HEK293T (cell line): ENCODE data around the gene DPP8.

Source experiments
- CTCF ChIA-PET: fragments of 350-600 bp; formaldehyde crosslinking; extraction: SDS; loops from one replicate; lab custom pipeline; 2021; ENCODE audit warnings: antibody characterized with exemption, inconsistent platforms; lab: Yijun Ruan, JAX
- POLR2A ChIA-PET: fragments of 350-600 bp; formaldehyde crosslinking; extraction: SDS; loops from one replicate; lab custom pipeline; 2020; ENCODE audit warnings: antibody characterized with exemption, inconsistent platforms; lab: Yijun Ruan, JAX
- DNase-seq: peaks from one replicate; pipeline ENCODE4 v3.0.0; 2012; ENCODE audit warnings: mixed read lengths; ENCODE audit errors: extremely low spot score
- ARNT ChIP-seq: fragments of 450-650 bp; IDR thresholded peaks from 2 replicates; pipeline ENCODE4 v1.6.1; 2017; ENCODE audit warnings: mild to moderate bottlenecking
- BHLHE40 ChIP-seq: fragments of 450-650 bp; IDR thresholded peaks from 2 replicates; pipeline ENCODE4 v1.6.1; 2016; ENCODE audit warnings: mild to moderate bottlenecking, moderate library complexity, borderline replicate concordance
- CTBP1 ChIP-seq: fragments of 450-650 bp; IDR thresholded peaks from 2 replicates; pipeline ENCODE4 v1.6.1; 2016; ENCODE audit warnings: borderline replicate concordance
- ELF4 ChIP-seq: fragments of 450-650 bp; IDR thresholded peaks from 2 replicates; pipeline ENCODE4 v1.6.1; 2017; ENCODE audit warnings: antibody characterized with exemption
- FOXA1 ChIP-seq: fragments of 450-650 bp; IDR thresholded peaks from 2 replicates; pipeline ENCODE4 v1.6.1; 2016; ENCODE audit warnings: mild to moderate bottlenecking
- FOXK2 ChIP-seq: fragments of 450-650 bp; IDR thresholded peaks from 2 replicates; pipeline ENCODE4 v1.6.1; 2016; ENCODE audit warnings: mild to moderate bottlenecking
- FOXM1 ChIP-seq: fragments of 450-650 bp; IDR thresholded peaks from 2 replicates; pipeline ENCODE4 v1.6.1; 2017; ENCODE audit warnings: mild to moderate bottlenecking, borderline replicate concordance
- HDGF ChIP-seq: fragments of 450-650 bp; IDR thresholded peaks from 2 replicates; pipeline ENCODE4 v1.6.1; 2017; ENCODE audit warnings: antibody characterized with exemption, borderline replicate concordance
- L3MBTL2 ChIP-seq: fragments of 450-650 bp; conservative IDR thresholded peaks from 2 replicates; pipeline ENCODE4 v1.6.1; 2016; ENCODE audit warnings: mild to moderate bottlenecking
- LEF1 ChIP-seq: fragments of 450-650 bp; IDR thresholded peaks from 2 replicates; pipeline ENCODE4 v1.6.1; 2017; ENCODE audit warnings: mild to moderate bottlenecking, borderline replicate concordance
- NFRKB ChIP-seq: fragments of 450-650 bp; IDR thresholded peaks from 2 replicates; pipeline ENCODE4 v1.6.1; 2016; ENCODE audit warnings: mild to moderate bottlenecking, moderate library complexity
- PKNOX1 ChIP-seq: fragments of 450-650 bp; IDR thresholded peaks from 2 replicates; pipeline ENCODE4 v1.6.1; 2016
- SP1 ChIP-seq: fragments of 450-650 bp; IDR thresholded peaks from 2 replicates; pipeline ENCODE4 v1.6.1; 2017
- SUZ12 ChIP-seq: fragments of 450-650 bp; IDR thresholded peaks from 2 replicates; pipeline ENCODE4 v1.6.1; 2016; ENCODE audit warnings: mild to moderate bottlenecking
- TARDBP ChIP-seq: fragments of 450-650 bp; IDR thresholded peaks from 2 replicates; pipeline ENCODE4 v1.6.1; 2016
- ZNF384 ChIP-seq: fragments of 450-650 bp; IDR thresholded peaks from 2 replicates; pipeline ENCODE4 v1.6.1; 2016

Gene DPP8

GRCh38 chr15:65416845-65417416 lies 100.6 kb downstream of the DPP8 start:
- ChIA-PET CTCF (interaction anchor here (0.7 to 3.3 kb wide), 2 partner anchors 16 to 44 kb away, joined by 3 to 20 read pairs; no protein-coding TSS in a partner anchor), POLR2A (interaction anchor here (1.1 to 2.1 kb wide), 2 partner anchors 112 to 113 kb away, joined by 4 to 9 read pairs; partner anchors contain the start of genes HACD3 and RNU5B-1)
- TF ChIP-seq ARNT (no peak), FOXA1 (no peak), HDGF (no peak), FOXM1 (no peak), NFRKB (no peak), BHLHE40 (no peak), SUZ12 (no peak), SP1 (no peak), ELF4 (no peak), L3MBTL2 (no peak), CTBP1 (no peak), LEF1 (no peak), TARDBP (no peak), FOXK2 (no peak), ZNF384 (no peak), PKNOX1 (no peak)
- no peak for DNase-seq

GRCh38 chr15:65414841-65415621 lies 102.5 kb downstream of the DPP8 start:
- peak; percentile 75 for DNase-seq
- ChIA-PET CTCF (interaction anchor here (3.3 kb wide), 1 partner anchor 14 kb away, joined by 20 read pairs; no protein-coding TSS in a partner anchor), POLR2A (interaction anchor here (1.2 to 1.5 kb wide), 2 partner anchors 8 to 111 kb away, joined by 4 to 8 read pairs; partner anchors contain the start of gene RNU5B-1)
- TF ChIP-seq ARNT: no peak
- no peak for TF ChIP-seq PKNOX1
- TF ChIP-seq FOXA1: no peak
- no peak for TF ChIP-seq NFRKB
- TF ChIP-seq L3MBTL2: no peak
- TF ChIP-seq HDGF: no peak
- no peak for TF ChIP-seq ELF4
- no peak for TF ChIP-seq CTBP1
- TF ChIP-seq FOXK2: no peak
- TF ChIP-seq LEF1: no peak
- no peak for TF ChIP-seq TARDBP
- TF ChIP-seq FOXM1: no peak
- no peak for TF ChIP-seq SP1
- TF ChIP-seq BHLHE40: no peak

- TF ChIP-seq FOXK2: no peak
- no peak for TF ChIP-seq L3MBTL2
- no peak for TF ChIP-seq ZNF384
- no peak for TF ChIP-seq FOXA1
- no peak for TF ChIP-seq HDGF
- CTCF ChIA-PET: interaction anchor here (0.5 to 3.3 kb wide), 6 partner anchors 9 to 146 kb away, joined by 3 to 20 read pairs (median 4); no protein-coding TSS in a partner anchor
- POLR2A ChIA-PET: interaction anchor here (2.2 kb wide), 1 partner anchor 8 kb away, joined by 17 read pairs; the partner anchor contains the start of gene IGDCC4
- no peak for DNase-seq
Observed at GRCh38 chr15:65413760-65414144, 103.7 kb downstream of the DPP8 start.

GRCh38 chr15:65413051-65413759 lies 104.3 kb downstream of the DPP8 start:
- DNase-seq: no peak
- ChIA-PET CTCF (interaction anchor here (0.6 to 1.6 kb wide), 5 partner anchors 8 to 136 kb away, joined by 3 to 6 read pairs (median 4); no protein-coding TSS in a partner anchor), POLR2A (interaction anchor here (0.6 to 2.2 kb wide), 2 partner anchors 8 to 98 kb away, joined by 3 to 17 read pairs; partner anchors contain the start of gene IGDCC4)
- TF ChIP-seq SP1 (no peak), SUZ12 (no peak), ELF4 (no peak), HDGF (no peak), LEF1 (no peak), FOXK2 (no peak), FOXM1 (no peak), BHLHE40 (no peak), L3MBTL2 (no peak), ZNF384 (no peak)

- no peak for DNase-seq
- ChIA-PET POLR2A (interaction anchor here (0.6 to 2.2 kb wide), 2 partner anchors 9 to 99 kb away, joined by 3 to 17 read pairs; partner anchors contain the start of gene IGDCC4), CTCF (interaction anchor here (1.2 to 1.6 kb wide), 3 partner anchors 11 to 27 kb away, joined by 3 to 6 read pairs (median 5); no protein-coding TSS in a partner anchor)
- no peak for TF ChIP-seq BHLHE40
- TF ChIP-seq ELF4: no peak
Observed at GRCh38 chr15:65412556-65412955, 104.9 kb downstream of the DPP8 start.
